Stimulated activated CD8-positive, alpha-beta memory T cell treated with anti-CD3 and anti-CD28 coated beads, Interleukin-4, amount 100 ng/mL, for 48 hours (primary cell): Measurements from ENCODE around the gene SPTLC2.

Experiments used
- DNase-seq: peaks from one replicate; pipeline ENCODE4 v3.0.0-alpha.2; 2020

SPTLC2 gene

GRCh38 chr14:77498984-77499527 is 117.4 kb downstream of the SPTLC2 start:
- no peak for DNase-seq

DNA sequence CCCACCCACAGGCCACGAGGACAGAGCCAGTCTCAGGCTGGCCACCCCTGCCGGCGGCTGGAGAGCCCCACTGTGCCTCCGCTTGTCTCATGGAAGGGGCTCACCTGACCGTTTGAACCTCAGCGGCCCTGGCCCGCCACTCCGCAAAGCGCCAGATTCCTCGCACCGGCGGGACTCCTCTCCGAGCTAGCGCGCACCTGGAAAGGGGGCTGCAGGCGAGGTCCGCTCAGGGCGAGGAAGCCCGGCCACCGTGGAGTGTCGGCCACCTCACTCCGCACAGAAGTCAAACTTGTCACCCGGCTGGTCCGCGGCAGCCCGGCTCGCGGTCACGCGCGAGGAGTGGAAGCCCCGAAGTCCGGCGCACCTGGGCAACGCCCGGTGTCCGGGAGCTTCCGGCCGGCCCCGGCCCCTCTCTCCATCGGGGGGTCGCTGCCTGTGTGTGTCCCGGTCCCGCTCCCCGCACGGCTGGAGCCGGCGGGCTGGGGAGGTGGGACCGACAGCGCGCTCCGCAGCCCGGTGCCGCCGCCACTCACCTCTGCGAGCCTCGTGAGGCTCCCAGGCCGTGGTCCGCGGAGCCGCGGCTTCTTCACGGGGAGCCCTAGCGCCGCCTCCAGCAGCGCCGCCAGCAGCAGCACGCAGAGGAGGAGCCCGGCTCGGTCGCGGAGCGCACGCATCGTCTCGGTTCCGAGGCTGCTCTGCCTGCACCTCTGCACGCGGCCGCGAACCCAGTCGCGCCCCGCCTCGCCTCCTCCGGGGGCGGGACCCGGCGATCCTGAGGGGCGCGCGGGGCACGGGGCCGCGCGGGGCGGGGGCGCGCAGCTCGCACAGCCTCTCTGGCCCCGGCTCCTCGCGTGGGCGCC is 118.1 kb downstream of the SPTLC2 start, which contains the start of gene ISM2:
Gene ISM2 (minus strand): TSS at position 697 of the 860 bp plus-strand sequence. CDS start 23 bp downstream, at position 674.
- DNase-seq: peak; percentile 59

- no peak for DNase-seq
These were observed 121.1 kb downstream of the SPTLC2 start for GRCh38 chr14:77495334-77495733.

DNA sequence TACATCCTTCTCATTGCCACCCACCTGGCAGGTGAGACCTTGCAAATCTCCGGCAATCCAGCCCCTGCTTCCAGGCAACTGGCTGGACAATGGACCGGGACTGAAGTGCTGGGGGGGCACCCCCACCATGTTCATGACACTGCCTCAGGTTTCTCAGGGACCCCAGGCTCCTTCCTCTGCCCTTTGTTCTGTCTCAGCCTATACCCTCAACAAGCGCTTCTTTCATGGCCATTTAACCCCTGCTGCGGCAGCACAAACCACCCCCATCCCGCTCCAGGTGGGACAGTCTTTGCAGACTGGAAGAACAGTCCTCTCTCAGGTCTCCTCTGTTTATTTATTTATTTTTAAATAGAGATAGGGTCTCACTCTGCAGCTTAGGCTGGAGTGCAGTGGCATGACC is 125.4 kb downstream of the SPTLC2 start:
- no peak for DNase-seq

GRCh38 chr14:77490347-77490986 is 126.0 kb downstream of the SPTLC2 start:
- no peak for DNase-seq

- no peak for DNase-seq
These were observed 127.4 kb downstream of the SPTLC2 start for GRCh38 chr14:77489041-77489440.

GRCh38 chr14:77488558-77488957 is 127.9 kb downstream of the SPTLC2 start:
- DNase-seq: no peak

DNA sequence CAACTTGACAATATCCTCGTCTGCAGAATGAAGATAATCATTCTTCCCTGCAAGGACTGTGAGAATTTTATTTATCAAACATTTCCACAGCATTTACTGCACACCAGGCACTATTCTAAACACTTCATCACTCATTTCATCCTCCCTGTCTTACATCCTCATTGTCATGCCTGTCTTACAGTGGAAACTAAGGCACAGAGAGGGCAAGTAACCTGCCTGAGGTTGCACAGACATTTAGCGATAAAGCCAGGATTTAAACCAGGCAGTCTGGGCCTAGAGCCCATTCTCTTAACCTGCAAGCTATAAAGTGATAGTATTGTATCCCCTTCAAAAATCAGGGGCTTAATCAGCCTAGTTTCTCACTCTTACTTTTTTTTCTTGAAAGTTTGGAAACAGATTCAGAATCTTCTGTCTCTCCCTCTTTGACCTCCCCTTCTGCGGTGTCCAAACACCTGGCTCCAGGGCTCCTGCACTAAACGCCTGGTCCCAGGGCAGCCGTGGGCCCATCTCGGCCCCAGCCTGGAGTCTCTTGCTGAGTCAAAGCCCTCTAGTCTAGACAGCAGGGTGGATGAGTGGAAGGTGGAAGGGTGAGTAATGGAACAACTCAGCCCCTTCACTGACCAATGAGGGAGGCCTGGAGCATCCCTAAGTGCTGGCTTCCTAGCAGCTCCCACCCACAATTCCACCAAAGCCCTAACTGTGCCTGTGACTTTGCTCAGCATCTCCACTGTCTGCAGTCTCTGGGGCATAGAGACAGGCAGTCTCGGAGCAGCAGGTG is 130.3 kb downstream of the SPTLC2 start:
- no peak for DNase-seq

DNA sequence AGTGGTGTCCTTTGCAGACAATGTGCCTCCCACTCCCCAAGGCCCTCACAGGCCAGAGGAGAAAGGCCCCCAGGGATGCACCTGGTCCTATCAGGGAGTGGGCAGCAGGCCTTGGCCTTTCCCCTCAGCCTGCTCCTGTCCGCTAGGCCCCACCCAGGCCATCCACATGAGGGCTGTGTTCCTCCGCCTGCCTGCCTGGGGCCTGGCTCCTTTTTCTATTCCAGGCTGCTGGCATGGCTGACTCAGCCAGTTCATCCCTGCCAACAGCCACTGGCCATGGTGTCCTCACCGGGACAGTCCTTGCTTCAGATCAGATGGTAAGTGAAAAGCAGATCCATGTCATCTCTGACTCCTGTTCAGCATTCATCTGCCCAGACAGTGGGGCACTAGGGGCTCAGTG is 131.2 kb downstream of the SPTLC2 start:
- no peak for DNase-seq

DNA sequence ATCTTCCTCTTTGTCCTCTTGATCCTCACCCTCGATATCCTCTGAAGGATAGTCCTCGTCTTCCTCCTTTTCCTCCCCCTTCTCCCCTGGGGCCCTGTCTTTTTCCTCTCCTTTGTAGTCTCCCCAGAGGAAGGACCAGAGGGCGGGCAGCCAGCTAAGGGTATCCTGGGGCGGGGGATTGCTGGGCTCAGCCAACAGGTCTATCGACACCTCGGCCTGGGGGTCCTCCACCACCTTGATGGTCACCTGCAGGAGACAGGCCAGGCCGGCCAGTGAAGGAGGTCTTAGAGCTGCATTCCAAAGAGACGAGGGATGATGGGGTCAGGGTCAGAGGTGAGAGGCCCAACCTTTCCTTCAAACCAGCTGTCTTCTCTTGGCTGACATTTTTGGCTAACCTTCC is 134.0 kb downstream of the SPTLC2 start:
- DNase-seq: no peak

DNA sequence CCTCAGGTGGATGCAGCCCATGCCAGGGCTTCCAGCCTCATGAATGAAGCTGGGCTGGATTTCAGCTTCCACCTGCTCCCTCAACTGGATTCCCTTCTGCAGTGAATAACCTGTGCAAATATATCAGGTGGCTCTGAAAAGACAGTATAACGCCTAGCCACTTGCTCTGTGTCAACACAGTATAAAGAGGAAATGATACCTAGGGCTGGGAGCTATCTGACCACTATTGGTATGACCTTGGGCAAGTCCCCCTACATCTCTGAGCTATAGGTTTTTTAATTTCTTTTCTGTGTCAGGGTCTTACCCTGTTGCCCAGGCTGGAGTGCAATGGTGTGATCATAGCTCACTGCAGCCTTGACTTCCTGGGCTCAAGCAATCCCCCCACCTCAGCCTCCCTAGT is 137.6 kb downstream of the SPTLC2 start:
- DNase-seq: no peak

DNA sequence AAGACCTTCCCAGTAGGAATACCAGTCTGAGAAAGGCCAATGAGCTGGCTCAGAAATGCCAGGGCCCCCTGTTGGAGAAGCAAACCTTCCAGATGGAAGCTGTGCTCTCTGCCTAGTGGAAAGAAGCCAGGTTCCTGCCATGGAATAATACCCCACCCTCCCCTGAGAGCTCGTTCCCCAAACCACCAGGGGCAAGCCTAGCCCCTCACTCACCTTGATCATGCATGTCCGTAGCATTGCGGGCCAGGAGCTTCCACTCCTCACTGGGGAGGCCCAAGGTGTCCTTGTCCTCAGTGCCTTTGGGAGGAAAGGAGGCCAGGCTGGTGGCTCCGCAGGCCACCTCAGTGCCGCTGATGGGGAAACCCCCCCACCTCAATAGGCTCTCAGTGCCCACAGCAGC is 138.4 kb downstream of the SPTLC2 start:
- no peak for DNase-seq

- no peak for DNase-seq
These were observed 140.9 kb downstream of the SPTLC2 start for GRCh38 chr14:77475432-77476115.

DNA sequence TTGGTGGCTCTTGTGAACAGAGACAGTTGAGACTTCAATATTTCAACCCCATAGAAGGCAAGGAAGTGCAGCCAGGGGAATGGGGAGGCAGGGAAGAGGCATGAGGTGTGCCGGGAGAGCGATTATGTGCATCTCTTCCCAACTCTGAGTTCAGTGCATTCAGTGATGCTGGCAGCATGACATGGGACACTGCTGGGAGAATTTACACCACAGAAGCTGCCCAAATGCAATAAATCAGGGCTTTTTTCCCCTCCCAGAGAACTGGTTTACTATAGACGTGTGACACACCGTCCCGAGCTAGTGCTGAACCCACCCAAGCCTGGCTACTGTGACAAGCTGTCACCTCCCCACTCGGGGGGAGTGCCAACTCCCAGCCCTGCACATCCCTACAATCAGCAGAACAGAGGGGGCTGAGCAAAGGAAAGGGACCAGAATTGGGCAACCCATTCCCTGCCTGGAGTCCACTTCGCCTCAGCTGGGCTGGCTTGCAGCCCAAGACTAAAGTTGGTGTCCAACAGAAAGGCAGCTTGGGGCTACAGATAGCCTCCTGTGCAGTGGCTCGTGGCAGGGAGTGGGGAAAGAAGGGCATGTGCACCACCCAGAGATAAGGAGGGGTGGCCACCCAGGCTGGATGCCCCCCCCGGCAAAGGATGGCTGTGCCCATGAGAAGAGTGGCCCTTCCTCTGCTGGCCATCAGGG is 141.8 kb downstream of the SPTLC2 start:
- DNase-seq: no peak

DNA sequence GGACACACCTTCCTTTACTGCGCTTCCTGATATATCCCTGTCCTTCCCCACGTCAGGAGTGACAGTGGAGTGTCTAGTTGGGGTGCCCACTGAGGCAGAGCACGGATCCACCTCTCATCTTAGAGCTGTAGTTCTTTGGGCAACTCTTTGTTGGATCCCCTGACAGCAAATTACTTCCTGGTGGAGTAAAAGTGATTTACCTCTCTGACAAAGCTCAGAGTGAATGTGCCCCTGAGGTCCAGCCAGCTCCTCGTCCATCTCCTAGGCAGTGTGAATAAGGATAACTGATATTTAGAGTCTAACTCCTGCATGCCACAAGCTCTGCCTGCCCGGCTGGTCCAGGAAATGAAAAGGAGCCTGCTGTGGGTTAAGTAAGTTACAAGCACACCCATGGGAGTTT is 142.5 kb downstream of the SPTLC2 start:
- no peak for DNase-seq

DNA sequence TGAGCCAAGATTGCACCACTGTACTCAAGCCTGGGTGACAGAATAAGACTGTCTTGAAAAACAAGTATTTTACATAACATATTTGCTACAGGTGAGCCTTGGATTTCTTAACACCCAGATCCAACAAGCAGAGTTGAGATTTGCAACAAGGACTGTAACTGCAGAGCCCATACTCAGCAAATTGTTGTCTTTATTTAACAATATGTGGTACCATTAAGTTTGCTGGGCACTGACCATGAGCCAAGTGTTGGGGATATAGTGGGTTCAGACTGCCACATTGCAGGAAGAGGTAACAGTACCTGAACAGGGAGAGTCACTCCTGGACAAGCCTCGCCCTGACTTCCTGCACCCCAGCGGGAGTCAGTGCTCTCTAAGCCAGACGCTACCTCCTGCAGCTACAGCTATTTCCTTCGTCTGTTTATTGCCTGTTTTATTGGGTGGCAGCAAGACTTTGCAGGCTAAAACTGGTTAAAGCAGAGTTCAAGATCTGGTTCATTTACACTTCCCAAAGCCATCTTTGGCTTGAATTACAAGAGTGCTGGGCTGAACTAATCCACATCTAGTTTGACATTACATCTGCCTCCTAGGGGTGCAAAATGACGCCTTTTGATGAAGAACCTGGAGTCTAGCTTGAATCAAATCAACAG is 146.1 kb downstream of the SPTLC2 start:
- DNase-seq: no peak

DNA sequence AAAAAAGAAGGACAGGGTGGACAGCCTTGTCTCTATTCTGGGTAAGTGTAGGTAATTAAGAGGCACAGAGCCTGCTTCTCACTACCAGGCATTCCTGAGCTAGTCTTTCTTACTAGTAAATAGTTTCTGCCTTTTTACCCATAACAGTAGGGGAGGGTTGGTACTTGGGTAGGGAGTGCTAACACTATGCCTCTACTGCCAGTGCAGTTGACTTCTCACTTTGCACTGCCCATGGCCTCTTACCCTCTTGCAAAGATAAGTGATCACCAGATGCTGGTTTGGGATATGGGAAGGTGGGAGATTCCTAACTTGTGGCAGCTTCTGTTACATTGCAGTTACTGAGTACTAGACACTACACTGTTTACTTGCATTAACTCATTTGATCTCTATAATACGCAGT is 146.9 kb downstream of the SPTLC2 start:
- DNase-seq: no peak

DNA sequence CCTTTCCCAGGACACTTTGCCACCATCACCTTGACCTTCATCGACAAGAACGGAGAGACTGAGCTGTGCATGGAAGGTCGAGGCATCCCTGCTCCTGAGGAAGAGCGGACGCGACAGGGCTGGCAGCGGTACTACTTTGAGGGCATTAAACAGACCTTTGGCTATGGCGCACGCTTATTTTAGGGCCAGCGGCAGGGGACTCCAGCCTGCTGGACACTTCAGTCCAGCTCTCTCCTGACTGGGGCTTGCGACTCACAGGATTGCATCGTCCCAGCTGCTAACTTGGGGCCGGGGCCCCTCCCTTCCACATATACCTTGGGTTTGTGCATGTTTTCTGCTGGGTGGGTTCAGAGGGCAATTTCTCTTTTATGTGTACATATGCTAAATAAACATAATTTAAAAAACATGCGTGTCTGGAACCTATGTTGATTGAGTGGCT is 147.4 kb downstream of the SPTLC2 start:
- no peak for DNase-seq

DNA sequence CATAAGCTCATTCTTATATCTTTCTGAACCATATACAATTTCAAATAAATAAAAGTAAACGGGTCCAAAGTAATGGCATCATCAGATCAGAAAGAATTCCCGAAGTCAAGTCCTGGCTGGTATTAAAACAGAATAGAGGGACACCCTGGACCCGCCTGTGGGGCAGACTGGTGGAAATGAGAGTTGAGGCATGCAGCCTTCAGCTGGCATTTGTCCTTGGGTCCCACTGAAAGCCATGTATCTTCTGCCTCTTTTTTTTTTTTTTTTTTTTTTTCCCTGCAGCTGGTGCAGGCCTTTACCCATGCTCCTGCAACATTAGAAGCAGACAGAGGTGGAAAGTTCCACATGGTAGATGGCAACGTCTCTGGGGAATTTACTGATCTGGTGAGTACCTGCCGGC is 148.6 kb downstream of the SPTLC2 start:
- no peak for DNase-seq

DNA sequence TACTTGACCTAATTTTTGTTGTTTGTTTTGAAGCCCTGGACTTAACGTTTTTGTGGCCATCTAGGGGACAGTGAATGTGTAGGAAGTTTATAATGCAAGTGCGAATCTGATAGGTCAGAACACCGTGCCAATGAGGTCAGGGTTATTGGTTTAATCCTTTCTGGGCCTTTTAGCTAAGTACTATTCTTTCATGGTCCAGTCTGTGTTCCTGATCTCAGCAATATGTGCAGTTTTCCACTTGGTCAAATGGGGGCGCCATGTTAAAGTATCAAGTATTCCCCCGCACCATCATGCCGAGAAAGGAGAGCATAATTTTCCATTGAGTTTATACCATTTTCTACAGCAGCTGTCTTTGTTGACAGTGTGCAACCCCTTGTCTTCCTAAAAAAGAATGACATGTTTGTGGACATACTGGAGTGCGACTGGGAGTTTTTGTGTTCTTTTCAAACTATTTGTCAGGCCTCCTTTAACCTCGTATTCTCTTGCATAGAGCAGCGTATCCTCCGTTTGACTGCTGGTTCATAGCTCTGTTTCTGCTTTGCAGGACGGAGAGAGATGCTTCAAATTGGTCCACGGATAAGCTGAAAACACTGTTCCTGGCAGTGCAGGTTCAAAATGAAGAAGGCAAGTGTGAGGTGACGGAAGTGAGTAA is 157.2 kb downstream of the SPTLC2 start:
- DNase-seq: peak; percentile 84
